Measurements from ENCODE around the gene GLIS1. TPM values are rescaled to one million over a fixed set of nuclear protein-coding genes. Genes with fewer than 3 reads are reported as not detected.

GLIS1 gene
- total and polyA plus RNA-seq, 10 of the 15 experiments (the other 5 are each of a cell fraction or from before 2014, with no cell fraction given), result not detected

DNA sequence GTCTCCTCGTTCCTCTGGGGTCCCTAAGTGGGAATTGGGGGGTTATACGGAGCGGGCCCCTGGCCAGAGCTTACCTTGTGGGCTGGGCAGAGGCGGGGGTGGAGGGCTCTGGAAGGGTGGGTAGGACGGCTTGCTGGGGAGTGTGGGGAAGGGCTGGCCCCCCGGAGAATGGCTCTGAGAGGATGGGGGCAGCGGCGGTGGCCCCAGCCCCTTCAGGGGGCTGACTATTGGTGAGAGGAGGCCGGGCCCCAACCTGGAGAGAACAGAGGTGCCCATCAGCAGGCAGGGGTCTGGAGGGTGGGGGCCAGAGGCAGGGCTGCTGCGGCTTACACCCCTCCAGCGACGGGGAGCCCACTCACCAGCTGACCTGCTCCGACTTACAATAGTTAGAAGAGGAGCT is 229.2 kb downstream of the GLIS1 start (continued):
- TF ChIP-seq, protein P1, sequence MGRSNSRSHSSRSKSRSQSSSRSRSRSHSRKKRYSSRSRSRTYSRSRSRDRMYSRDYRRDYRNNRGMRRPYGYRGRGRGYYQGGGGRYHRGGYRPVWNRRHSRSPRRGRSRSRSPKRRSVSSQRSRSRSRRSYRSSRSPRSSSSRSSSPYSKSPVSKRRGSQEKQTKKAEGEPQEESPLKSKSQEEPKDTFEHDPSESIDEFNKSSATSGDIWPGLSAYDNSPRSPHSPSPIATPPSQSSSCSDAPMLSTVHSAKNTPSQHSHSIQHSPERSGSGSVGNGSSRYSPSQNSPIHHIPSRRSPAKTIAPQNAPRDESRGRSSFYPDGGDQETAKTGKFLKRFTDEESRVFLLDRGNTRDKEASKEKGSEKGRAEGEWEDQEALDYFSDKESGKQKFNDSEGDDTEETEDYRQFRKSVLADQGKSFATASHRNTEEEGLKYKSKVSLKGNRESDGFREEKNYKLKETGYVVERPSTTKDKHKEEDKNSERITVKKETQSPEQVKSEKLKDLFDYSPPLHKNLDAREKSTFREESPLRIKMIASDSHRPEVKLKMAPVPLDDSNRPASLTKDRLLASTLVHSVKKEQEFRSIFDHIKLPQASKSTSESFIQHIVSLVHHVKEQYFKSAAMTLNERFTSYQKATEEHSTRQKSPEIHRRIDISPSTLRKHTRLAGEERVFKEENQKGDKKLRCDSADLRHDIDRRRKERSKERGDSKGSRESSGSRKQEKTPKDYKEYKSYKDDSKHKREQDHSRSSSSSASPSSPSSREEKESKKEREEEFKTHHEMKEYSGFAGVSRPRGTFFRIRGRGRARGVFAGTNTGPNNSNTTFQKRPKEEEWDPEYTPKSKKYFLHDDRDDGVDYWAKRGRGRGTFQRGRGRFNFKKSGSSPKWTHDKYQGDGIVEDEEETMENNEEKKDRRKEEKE (IDR thresholded peaks at IDR 0.05), result no peak
- TF ChIP-seq CREM (IDR thresholded peaks at IDR 0.05; ENCODE audit: low read depth), result no peak
- TF ChIP-seq ZBTB4 (CRISPR knock-in tag; IDR thresholded peaks at IDR 0.05), result no peak
- TF ChIP-seq JUND (IDR thresholded peaks at IDR 0.05; ENCODE audit: low read depth, low read length), result no peak
- no peak for TF ChIP-seq ZBTB40 (IDR thresholded peaks at IDR 0.05; ENCODE audit: borderline replicate concordance)
- TF ChIP-seq SUPT20H (IDR thresholded peaks at IDR 0.05; ENCODE audit: borderline replicate concordance, control insufficient read depth, low read depth, low read length), result no peak
- TF ChIP-seq ZNF384 (IDR thresholded peaks at IDR 0.05; ENCODE audit: borderline replicate concordance, low read depth, low read length), result no peak
- TF ChIP-seq NFYA (IDR thresholded peaks at IDR 0.05; ENCODE audit: borderline replicate concordance, low read depth, low read length), result no peak
- TF ChIP-seq LARP7 (IDR thresholded peaks at IDR 0.05), result no peak
- no peak for TF ChIP-seq ZZZ3 (IDR thresholded peaks at IDR 0.05; ENCODE audit: control insufficient read depth, insufficient read length, low read depth)

All from GM12878 (cell line).